SK-N-SH (cell line): ENCODE measurements around the gene ATP2B2. TPM values are rescaled to one million over a fixed set of nuclear protein-coding genes. Genes with fewer than 3 reads are reported as not detected.

Experiments
- CTCF ChIA-PET: fragments of 300-600, 350-600 bp; formaldehyde crosslinking; extraction: SDS; loops from one replicate; lab custom pipeline; 2021; lab: Yijun Ruan, JAX
- POLR2A ChIA-PET: fragments of 350-600 bp; sonication (Branson Sonifier 250); formaldehyde crosslinking; extraction: SDS; loops from one replicate; lab custom pipeline; 2020; ENCODE audit warnings: antibody characterized with exemption, inconsistent platforms; lab: Yijun Ruan, JAX
- DNase-seq: peaks from one replicate; pipeline ENCODE4 v3.0.0; 2012
- H2AFZ ChIP-seq: fragments of 200-600 bp; sonication (generic); 2 replicates; pipeline ENCODE4 v1.8.1; 2016; ENCODE audit warnings: antibody characterized with exemption, mild to moderate bottlenecking, low read depth
- H3F3A ChIP-seq: fragments of 200-600 bp; sonication (generic); replicated peaks from 2 replicates; pipeline ENCODE3; 2016; ENCODE audit warnings: antibody characterized with exemption, mild to moderate bottlenecking; ENCODE audit not compliant: insufficient read depth
- H3K27ac ChIP-seq, 2 experiments: fragments of 200-500 bp in 1 of 2; fragments of 200-600 bp in 1 of 2; sonication (Bioruptor generic) in 1 of 2; sonication (generic), shearing (Covaris generic) in 1 of 2; 2 replicates each; pipeline versions ENCODE4 v1.5.1 to v1.6.1; 2014 to 2016; ENCODE audit warnings: low read depth in 2 of 2, inconsistent platforms in 1 of 2, low read length in 1 of 2, mild to moderate bottlenecking in 1 of 2, mixed read lengths in 1 of 2
- H3K27me3 ChIP-seq: fragments of 200-600 bp; sonication (generic), shearing (Covaris generic); 2 replicates; pipeline ENCODE4 v1.6.1; 2016; ENCODE audit warnings: mixed run types; ENCODE audit not compliant: insufficient read depth
- H3K36me3 ChIP-seq, 2 experiments: fragments of 200-500 bp in 1 of 2; fragments of 200-600 bp in 1 of 2; sonication (Bioruptor generic) in 1 of 2; sonication (generic) in 1 of 2; replicated peaks in 1 of 2; 2 replicates each; pipeline versions ENCODE3 to v1.5.1; 2014 to 2016; ENCODE audit warnings: low read length in 1 of 2, mild to moderate bottlenecking in 1 of 2; ENCODE audit not compliant: insufficient read depth in 2 of 2, control insufficient read depth in 1 of 2
- H3K4me1 ChIP-seq, 2 experiments: fragments of 200-500 bp in 1 of 2; fragments of 200-600 bp in 1 of 2; sonication (Bioruptor generic) in 1 of 2; sonication (generic), shearing (Covaris generic) in 1 of 2; 2 replicates each; pipeline versions ENCODE4 v1.5.1 to v1.6.1; 2014 to 2016; ENCODE audit warnings: low read depth in 1 of 2, low read length in 1 of 2, mixed run types in 1 of 2; ENCODE audit not compliant: insufficient read depth in 2 of 2, control insufficient read depth in 1 of 2
- H3K4me2 ChIP-seq: fragments of 200-600 bp; sonication (generic), shearing (Covaris generic); 2 replicates; pipeline ENCODE4 v1.6.1; 2017; ENCODE audit warnings: mixed run types
- H3K4me3 ChIP-seq, 2 experiments: fragments of 200-500 bp in 1 of 2; fragments of 200-600 bp in 1 of 2; sonication (Bioruptor generic) in 1 of 2; sonication (generic), shearing (Covaris generic) in 1 of 2; 2 replicates each; pipeline versions ENCODE4 v1.5.1 to v1.8.1; 2014 to 2016; ENCODE audit warnings: low read depth in 2 of 2, inconsistent platforms in 1 of 2, low read length in 1 of 2, mild to moderate bottlenecking in 1 of 2, mixed read lengths in 1 of 2, moderate library complexity in 1 of 2
- H3K79me2 ChIP-seq: fragments of 200-600 bp; sonication (generic); 2 replicates; pipeline ENCODE4 v1.8.1; 2017; ENCODE audit warnings: mild to moderate bottlenecking; ENCODE audit not compliant: insufficient read depth
- H3K9ac ChIP-seq: fragments of 200-600 bp; sonication (generic); 2 replicates; pipeline ENCODE4 v1.6.1; 2017; ENCODE audit warnings: mixed run types
- H3K9me2 ChIP-seq: fragments of 200-600 bp; sonication (generic); 2 replicates; pipeline ENCODE4 v1.6.1; 2017; ENCODE audit warnings: mixed run types
- H3K9me3 ChIP-seq: fragments of 200-600 bp; sonication (generic); 2 replicates; pipeline ENCODE4 v1.6.1; 2017; ENCODE audit warnings: mixed run types, mild to moderate bottlenecking, moderate library complexity
- H4K20me1 ChIP-seq: fragments of 200-600 bp; sonication (generic); 2 replicates; pipeline ENCODE4 v1.6.1; 2017; ENCODE audit warnings: mild to moderate bottlenecking, mixed run types; ENCODE audit not compliant: insufficient read depth
- ELF1 ChIP-seq: IDR thresholded peaks from 2 replicates; pipeline ENCODE4 v1.4.0; 2012
- FOXJ3 ChIP-seq: sonication (generic); formaldehyde crosslinking; IDR thresholded peaks from 2 replicates; pipeline ENCODE4 v1.5.1; 2020; ENCODE audit warnings: mild to moderate bottlenecking, missing genetic modification reagents
- GABPA ChIP-seq: IDR thresholded peaks from 2 replicates; pipeline ENCODE4 v1.4.0; 2012; ENCODE audit warnings: low read depth, mild to moderate bottlenecking
- MEF2A ChIP-seq: IDR thresholded peaks from 2 replicates; pipeline ENCODE4 v1.4.0; 2012; ENCODE audit warnings: low read depth, borderline replicate concordance
- MXI1 ChIP-seq: IDR thresholded peaks from 2 replicates; pipeline ENCODE4 v1.6.1; 2012; ENCODE audit warnings: mild to moderate bottlenecking, low read depth, low read length, improper control_type of control experiment
- NFIC ChIP-seq: IDR thresholded peaks from 2 replicates; pipeline ENCODE4 v1.4.0; 2012; ENCODE audit warnings: borderline replicate concordance
- PBX3 ChIP-seq: IDR thresholded peaks from 2 replicates; pipeline ENCODE4; 2012
- RAD21 ChIP-seq: IDR thresholded peaks from 2 replicates; pipeline ENCODE4 v1.6.1; 2012; ENCODE audit warnings: mild to moderate bottlenecking, low read length
- RCOR1 ChIP-seq: fragments of 150-350 bp; IDR thresholded peaks from 2 replicates; pipeline ENCODE4 v1.6.1; 2017; ENCODE audit warnings: antibody characterized with exemption, low read length
- RXRA ChIP-seq: IDR thresholded peaks from 2 replicates; pipeline ENCODE4 v1.4.0; 2012; ENCODE audit warnings: low read depth, mild to moderate bottlenecking, borderline replicate concordance
- SMC3 ChIP-seq: IDR thresholded peaks from 2 replicates; pipeline ENCODE4 v1.6.1; 2012; ENCODE audit warnings: low read depth, low read length, improper control_type of control experiment
- TAF1 ChIP-seq: IDR thresholded peaks from 2 replicates; pipeline ENCODE4 v1.6.1; 2012; ENCODE audit warnings: low read depth, mild to moderate bottlenecking, low read length, moderate library complexity, borderline replicate concordance
- TCF12 ChIP-seq: IDR thresholded peaks from 2 replicates; pipeline ENCODE4 v1.4.0; 2012
- USF1 ChIP-seq: IDR thresholded peaks from 2 replicates; pipeline ENCODE4 v1.4.0; 2012; ENCODE audit warnings: low read depth, borderline replicate concordance
- ZBTB33 ChIP-seq: IDR thresholded peaks from 2 replicates; pipeline ENCODE4 v1.4.0; 2012; ENCODE audit warnings: low read depth, borderline replicate concordance
- WGBS: methylation state at CpG from one replicate; pipeline ENCODE4 v1.1.6; 2017; ENCODE audit warnings: low lambda C conversion rate; 5-methylcytosine and 5-hydroxymethylcytosine counted together
- polyA plus RNA-seq, 3 experiments: library from polyadenylated mRNA; depleted of rRNA; stranded (reverse); fragments of >200 nt; gene quantifications; 2 replicates each; pipeline ENCODE4 v1.2.3, GENCODE V29; 2012

The ATP2B2 gene
- polyA plus RNA-seq, 1 of the 3 experiments (the other 2 are of a cell fraction), result 0.15 TPM

- ChIA-PET CTCF (interaction anchor here (0.9 to 1.4 kb wide), 5 partner anchors 15 to 448 kb away, joined by 3 to 5 read pairs (median 3); no protein-coding TSS in a partner anchor), POLR2A (no interaction called here)
- Histone ChIP-seq H3K4me1 (peaks cover 0 to 6% of the 10 kb centered on the region in 2 experiments; a peak in 2 of 4 replicates), H3K4me3 (no peak overlapping the region), H3K9ac (no peak overlapping the region), H3K9me2 (no peaks in the 10 kb centered on the region), H3K9me3 (no peaks in the 10 kb centered on the region), H3K36me3 (peaks cover 12 to 23% of the 10 kb centered on the region in 2 experiments), H2AFZ (no peak overlapping the region), H3F3A (peaks cover 7% of the 10 kb centered on the region), H3K79me2 (no peaks in the 10 kb centered on the region), H4K20me1 (no peaks in the 10 kb centered on the region), H3K27ac (no peak overlapping the region), H3K27me3 (no peaks in the 10 kb centered on the region), H3K4me2 (no peak overlapping the region)
- 93% methylated on average over 14 of the region's 18 CpGs for WGBS
- TF ChIP-seq TCF12 (no peak), FOXJ3 (CRISPR knock-in tag) (no peak), TAF1 (no peak), RXRA (no peak)
- DNase-seq, result no peak
Measured at GRCh38 chr3:10290481-10291176, 214.8 kb downstream of the ATP2B2 start.

GRCh38 chr3:10289787-10290355 lies 215.5 kb downstream of the ATP2B2 start:
- no peak overlapping the region for H3K4me2 ChIP-seq
- no peak for DNase-seq
- no peaks in the 10 kb centered on the region for H3K27me3 ChIP-seq
- H3K36me3 ChIP-seq, result peaks cover 10 to 26% of the 10 kb centered on the region in 2 experiments
- no peak overlapping the region for H3K4me3 ChIP-seq
- no peak overlapping the region for H2AFZ ChIP-seq
- no peaks in the 10 kb centered on the region for H4K20me1 ChIP-seq
- no peaks in the 10 kb centered on the region for H3K9me3 ChIP-seq
- H3K4me1 ChIP-seq, result peaks cover 0 to 6% of the 10 kb centered on the region in 2 experiments; a peak in 2 of 4 replicates
- no peak overlapping the region for H3K9ac ChIP-seq
- H3K79me2 ChIP-seq, result no peaks in the 10 kb centered on the region
- H3K27ac ChIP-seq, result no peak overlapping the region
- H3F3A ChIP-seq, result peaks cover 7% of the 10 kb centered on the region
- no peaks in the 10 kb centered on the region for H3K9me2 ChIP-seq
- TF ChIP-seq SMC3, result no peak
- TF ChIP-seq MEF2A, result no peak
- no peak for TF ChIP-seq RAD21
- ChIA-PET POLR2A (no interaction called here), CTCF (interaction anchor here (0.9 to 1.4 kb wide), 6 partner anchors 16 to 449 kb away, joined by 3 to 5 read pairs (median 3); no protein-coding TSS in a partner anchor)
- 100% methylated on average over 8 of the region's 9 CpGs for WGBS

- Histone ChIP-seq H3K27me3 (no peaks in the 10 kb centered on the region), H3K4me2 (no peak overlapping the region), H3F3A (peaks cover 4% of the 10 kb centered on the region), H3K4me3 (no peak overlapping the region), H4K20me1 (no peaks in the 10 kb centered on the region), H3K36me3 (peaks cover 10 to 26% of the 10 kb centered on the region in 2 experiments), H3K9me2 (no peaks in the 10 kb centered on the region), H3K9ac (no peak overlapping the region), H3K27ac (no peak overlapping the region), H2AFZ (no peak overlapping the region), H3K4me1 (peaks cover 5 to 6% of the 10 kb centered on the region in 2 experiments; a peak in 2 of 4 replicates), H3K9me3 (no peaks in the 10 kb centered on the region), H3K79me2 (no peaks in the 10 kb centered on the region)
- ChIA-PET POLR2A (interaction anchor here (1.0 kb wide), 1 partner anchor 7 kb away, joined by 3 read pairs; no protein-coding TSS in a partner anchor), CTCF (interaction anchor here (1.0 kb wide), 2 partner anchors 55 to 450 kb away, joined by 3 read pairs; no protein-coding TSS in a partner anchor)
- TF ChIP-seq FOXJ3 (CRISPR knock-in tag) (no peak), ELF1 (no peak), RAD21 (no peak), TAF1 (no peak), PBX3 (no peak), MXI1 (no peak), USF1 (no peak), NFIC (no peak), RCOR1 (no peak), SMC3 (no peak), ZBTB33 (no peak), GABPA (no peak)
- DNase-seq, result no peak
- WGBS, result 90% methylated on average over 8 of the region's 9 CpGs
Measured at GRCh38 chr3:10289077-10289476, 216.3 kb downstream of the ATP2B2 start.
